ENCODE data around the gene HOXC9. TPM values are rescaled to one million over a fixed set of nuclear protein-coding genes. Genes with fewer than 3 reads are reported as not detected.

The HOXC9 gene
- total RNA-seq, 1 donor, result not detected

DNA sequence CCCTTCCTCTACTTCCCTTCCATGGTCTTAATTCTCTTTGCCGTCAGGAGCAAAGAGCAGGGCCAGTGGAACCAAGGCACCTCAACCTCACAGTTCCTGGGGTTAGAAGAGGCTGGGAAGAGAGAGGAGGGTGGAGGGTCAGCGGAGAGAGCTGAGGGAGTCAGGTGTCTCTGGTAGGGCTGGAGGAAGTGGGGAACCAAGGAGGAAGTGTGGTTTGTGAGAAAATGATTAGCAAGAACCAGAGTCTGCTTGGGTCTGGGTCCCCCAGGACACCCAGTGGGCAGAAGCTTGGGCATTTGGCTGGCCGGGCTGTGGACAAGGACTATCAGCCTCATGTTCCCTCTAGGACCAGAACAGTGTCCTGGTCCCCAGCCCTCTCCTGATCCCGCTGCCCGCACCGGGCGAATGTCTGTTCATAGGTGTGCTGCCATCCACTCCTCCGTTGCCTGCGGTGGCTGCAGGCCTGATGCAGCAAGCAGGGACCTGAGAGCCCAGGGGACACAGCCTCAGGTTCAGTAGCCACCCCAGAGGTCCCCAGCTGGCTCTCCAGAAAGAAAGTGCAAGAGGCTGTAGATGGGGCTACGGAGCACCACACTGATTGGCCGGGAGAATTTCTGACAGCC is 42.9 kb upstream of the HOXC9 start:
- no peak for TF ChIP-seq CTCF (IDR thresholded peaks at IDR 0.05; ENCODE audit: insufficient read depth, low read length)
- H3K4me3 ChIP-seq (ENCODE audit: low read depth, low read length), result no peak overlapping the region
- no peak for DNase-seq (ENCODE audit: low read depth)

DNA sequence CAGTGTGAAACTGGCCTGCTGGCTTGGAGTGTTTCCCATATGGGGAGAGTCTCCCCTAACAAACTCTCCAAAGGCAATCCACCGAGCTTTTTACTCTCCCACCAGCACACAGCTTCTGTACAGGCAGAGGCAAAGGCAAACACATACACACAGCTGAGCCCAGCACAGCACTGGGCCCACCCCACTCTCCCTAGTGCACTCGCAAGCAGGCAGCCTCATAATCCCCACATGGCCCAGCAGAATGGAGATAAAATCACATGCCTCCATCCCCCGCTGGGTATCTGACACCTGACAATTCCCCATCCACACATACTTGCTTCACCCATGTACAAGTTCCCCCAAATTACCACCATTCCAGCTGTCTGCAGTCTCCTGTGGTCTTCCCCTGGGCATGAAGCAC is 41.8 kb upstream of the HOXC9 start:
- no peak for TF ChIP-seq CTCF (IDR thresholded peaks at IDR 0.05; ENCODE audit: insufficient read depth, low read length)
- no peak for DNase-seq (ENCODE audit: low read depth)
- H3K4me3 ChIP-seq (ENCODE audit: low read depth, low read length), result no peak overlapping the region

DNA sequence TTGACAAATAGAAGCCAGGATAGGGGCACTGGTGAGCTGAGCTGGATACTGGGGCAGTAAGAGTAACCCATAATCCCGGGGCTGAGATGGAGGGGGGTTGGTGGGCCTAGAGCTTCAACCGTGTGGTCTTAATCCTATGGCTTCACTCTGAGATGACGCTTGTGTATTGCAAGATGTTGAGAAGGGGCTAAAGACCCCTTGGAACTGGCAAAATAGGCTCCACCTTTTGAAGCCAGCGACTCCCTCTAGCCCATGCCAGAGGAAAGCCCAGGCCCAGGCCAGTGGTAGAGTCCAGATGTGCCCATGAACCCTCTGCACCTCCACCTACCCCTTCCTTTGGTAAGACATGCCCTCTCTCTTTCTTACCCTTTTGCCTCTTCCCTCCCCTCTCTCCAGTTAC is 40.6 kb upstream of the HOXC9 start:
- no peak for TF ChIP-seq CTCF (IDR thresholded peaks at IDR 0.05; ENCODE audit: insufficient read depth, low read length)
- no peak for DNase-seq (ENCODE audit: low read depth)
- no peak overlapping the region for H3K4me3 ChIP-seq (ENCODE audit: low read depth, low read length)

DNA sequence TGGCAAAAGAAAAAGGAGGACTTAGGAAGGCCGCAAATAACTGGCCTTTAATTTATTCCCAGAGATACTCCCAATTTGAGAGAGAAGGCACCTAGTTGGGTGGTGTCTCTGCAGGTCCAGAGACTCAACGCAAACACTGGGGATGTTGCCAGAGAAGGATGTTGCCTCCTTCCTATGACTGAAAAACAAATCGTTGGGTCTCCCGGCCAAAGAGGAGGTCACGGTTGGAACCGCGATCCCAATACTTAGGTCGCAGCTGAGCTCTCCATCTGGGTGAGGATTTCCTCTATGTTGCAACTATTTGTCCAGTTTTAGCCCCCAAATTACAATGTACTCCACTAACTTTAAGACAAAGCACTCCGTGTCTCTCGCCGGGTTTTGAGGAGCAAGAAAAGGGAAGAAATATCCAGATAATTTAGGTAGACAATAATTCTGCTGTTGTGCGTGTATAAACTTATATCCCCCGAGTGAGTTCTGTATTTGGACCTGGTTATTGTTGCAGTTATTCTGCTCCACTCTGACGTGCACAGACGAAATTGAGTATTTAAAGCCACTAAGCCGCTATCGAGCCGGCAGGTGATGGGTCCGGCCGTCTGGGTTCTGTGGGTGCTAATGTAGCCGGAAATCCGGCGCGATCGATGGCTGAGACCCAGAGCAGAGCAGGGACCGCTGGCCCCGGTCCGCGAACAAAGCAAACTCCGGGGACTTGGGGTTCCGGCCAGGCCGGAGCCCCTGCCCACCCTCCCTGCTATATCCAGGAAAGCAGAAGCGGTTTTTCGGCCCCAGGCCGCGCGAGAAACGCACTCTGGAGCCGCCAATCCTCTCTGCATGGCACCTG is 39.6 kb upstream of the HOXC9 start:
- no peak for TF ChIP-seq CTCF (IDR thresholded peaks at IDR 0.05; ENCODE audit: insufficient read depth, low read length)
- DNase-seq (ENCODE audit: low read depth), result no peak
- no peak overlapping the region for H3K4me3 ChIP-seq (ENCODE audit: low read depth, low read length)

GRCh38 chr12:53961025-53961761 is 38.8 kb upstream of the HOXC9 start:
- no peak for DNase-seq (ENCODE audit: low read depth)
- H3K4me3 ChIP-seq (ENCODE audit: low read depth, low read length), result no peak overlapping the region
- no peak for TF ChIP-seq CTCF (IDR thresholded peaks at IDR 0.05; ENCODE audit: insufficient read depth, low read length)

- TF ChIP-seq CTCF (IDR thresholded peaks at IDR 0.05; ENCODE audit: insufficient read depth, low read length), result no peak
- no peak overlapping the region for H3K4me3 ChIP-seq (ENCODE audit: low read depth, low read length)
- no peak for DNase-seq (ENCODE audit: low read depth)
Measured at GRCh38 chr12:53963005-53963404, 37.0 kb upstream of the HOXC9 start.

Measured in fibroblast of the aortic adventitia (primary cell).